Duodenal mucosa (tissue), 2 donors: ENCODE data around the gene GINS2.

Source experiments
- H3K27ac ChIP-seq: one replicate; pipeline ENCODE4 v1.7.0; 2013; ENCODE audit warnings: low read depth, low read length
- H3K27me3 ChIP-seq, 2 donors: one replicate each; pipeline ENCODE4 v1.7.0; 2013; ENCODE audit warnings: low read length in 2 of 2, control low read depth in 1 of 2; ENCODE audit not compliant: insufficient read depth in 2 of 2, control insufficient read depth in 1 of 2
- H3K36me3 ChIP-seq, 2 donors: one replicate each; pipeline ENCODE4 v1.7.0; 2013; ENCODE audit warnings: low read length in 2 of 2, control low read depth in 1 of 2; ENCODE audit not compliant: insufficient read depth in 2 of 2, control insufficient read depth in 1 of 2
- H3K4me1 ChIP-seq, 2 donors: one replicate each; pipeline ENCODE4 v1.7.0; 2013; ENCODE audit warnings: low read length in 2 of 2, control low read depth in 1 of 2; ENCODE audit not compliant: insufficient read depth in 2 of 2, control insufficient read depth in 1 of 2
- H3K4me3 ChIP-seq, 2 donors: one replicate each; pipeline ENCODE4 v1.7.0; 2013; ENCODE audit warnings: low read length in 2 of 2, low read depth in 1 of 2
- H3K9ac ChIP-seq, 2 donors: one replicate each; pipeline ENCODE4 v1.7.0; 2013; ENCODE audit warnings: low read length in 2 of 2, low read depth in 1 of 2
- H3K9me3 ChIP-seq, 2 donors: one replicate each; pipeline ENCODE4 v1.7.0; 2013; ENCODE audit warnings: low read length in 2 of 2, control low read depth in 1 of 2; ENCODE audit not compliant: control insufficient read depth in 1 of 2

Gene GINS2

GRCh38 chr16:85661740-85662481, 26.8 kb downstream of the GINS2 start:
- H3K4me3 ChIP-seq, result no peak overlapping the region
- H3K4me1 ChIP-seq, result peaks cover 0 to 13% of the 10 kb centered on the region in 2 donors
- H3K36me3 ChIP-seq, result peaks cover 70 to 95% of the 10 kb centered on the region in 2 donors
- no peaks in the 10 kb centered on the region for H3K27me3 ChIP-seq
- no peak overlapping the region for H3K9ac ChIP-seq
- no peaks in the 10 kb centered on the region for H3K9me3 ChIP-seq
- H3K27ac ChIP-seq, result no peak overlapping the region

- Histone ChIP-seq H3K9ac (no peak overlapping the region), H3K27me3 (no peaks in the 10 kb centered on the region), H3K27ac (no peak overlapping the region), H3K36me3 (peaks cover 69 to 93% of the 10 kb centered on the region in 2 donors), H3K4me1 (peaks cover 0 to 13% of the 10 kb centered on the region in 2 donors), H3K4me3 (no peak overlapping the region), H3K9me3 (no peaks in the 10 kb centered on the region)
Observed at GRCh38 chr16:85660843-85661739, 27.7 kb downstream of the GINS2 start.

- no peak overlapping the region for H3K9ac ChIP-seq
- no peak overlapping the region for H3K4me3 ChIP-seq
- H3K27me3 ChIP-seq, result no peaks in the 10 kb centered on the region
- no peak overlapping the region for H3K27ac ChIP-seq
- H3K36me3 ChIP-seq, result peaks cover 69 to 93% of the 10 kb centered on the region in 2 donors
- H3K4me1 ChIP-seq, result peaks cover 0 to 13% of the 10 kb centered on the region in 2 donors
- H3K9me3 ChIP-seq, result no peaks in the 10 kb centered on the region
Observed at GRCh38 chr16:85659805-85660511, 28.8 kb downstream of the GINS2 start.

GRCh38 chr16:85659336-85659735, 29.4 kb downstream of the GINS2 start:
- Histone ChIP-seq H3K4me1 (peaks cover 0 to 13% of the 10 kb centered on the region in 2 donors), H3K27ac (no peak overlapping the region), H3K9ac (no peak overlapping the region), H3K36me3 (peaks cover 65 to 93% of the 10 kb centered on the region in 2 donors), H3K4me3 (no peak overlapping the region), H3K9me3 (no peaks in the 10 kb centered on the region), H3K27me3 (no peaks in the 10 kb centered on the region)

GRCh38 chr16:85658504-85659326, 30.0 kb downstream of the GINS2 start:
- Histone ChIP-seq H3K36me3 (peaks cover 59 to 93% of the 10 kb centered on the region in 2 donors), H3K27me3 (no peaks in the 10 kb centered on the region), H3K27ac (no peak overlapping the region), H3K9ac (no peak overlapping the region), H3K4me3 (no peak overlapping the region), H3K9me3 (no peaks in the 10 kb centered on the region), H3K4me1 (peaks cover 0 to 10% of the 10 kb centered on the region in 2 donors)

- no peak overlapping the region for H3K9ac ChIP-seq
- H3K4me1 ChIP-seq, result peaks cover 0 to 11% of the 10 kb centered on the region in 2 donors
- H3K36me3 ChIP-seq, result peaks cover 52 to 89% of the 10 kb centered on the region in 2 donors
- H3K27me3 ChIP-seq, result no peaks in the 10 kb centered on the region
- no peak overlapping the region for H3K27ac ChIP-seq
- no peak overlapping the region for H3K4me3 ChIP-seq
- H3K9me3 ChIP-seq, result no peaks in the 10 kb centered on the region
Observed at GRCh38 chr16:85657996-85658395, 30.8 kb downstream of the GINS2 start.

- Histone ChIP-seq H3K9ac (no peak overlapping the region), H3K36me3 (peaks cover 47 to 82% of the 10 kb centered on the region in 2 donors)
Observed at GRCh38 chr16:85657267-85657650, 31.5 kb downstream of the GINS2 start.

GRCh38 chr16:85656351-85657266, 32.1 kb downstream of the GINS2 start:
- peaks cover 49 to 76% of the 10 kb centered on the region in 2 donors for H3K36me3 ChIP-seq
- no peaks in the 10 kb centered on the region for H3K27me3 ChIP-seq
- peaks cover 0 to 11% of the 10 kb centered on the region in 2 donors for H3K4me1 ChIP-seq
- H3K4me3 ChIP-seq, result no peak overlapping the region
- H3K9me3 ChIP-seq, result no peaks in the 10 kb centered on the region
- H3K27ac ChIP-seq, result no peak overlapping the region
- no peak overlapping the region for H3K9ac ChIP-seq

More at GRCh38 chr16:85657267-85657650, 31.5 kb downstream of the GINS2 start:
- Histone ChIP-seq H3K4me3 (no peak overlapping the region), H3K4me1 (peaks cover 0 to 11% of the 10 kb centered on the region in 2 donors), H3K27me3 (no peaks in the 10 kb centered on the region), H3K9me3 (no peaks in the 10 kb centered on the region), H3K27ac (no peak overlapping the region)
